Activated CD8-positive, alpha-beta memory T cell treated with anti-CD3 and anti-CD28 coated beads, Interleukin-2, amount 50 U/mL, for 48 hours (primary cell): Measurements from ENCODE around the gene ZHX3.

Experiments used
- DNase-seq: peaks from one replicate; pipeline ENCODE4 v3.0.0-alpha.2; 2020

Gene ZHX3

DNA sequence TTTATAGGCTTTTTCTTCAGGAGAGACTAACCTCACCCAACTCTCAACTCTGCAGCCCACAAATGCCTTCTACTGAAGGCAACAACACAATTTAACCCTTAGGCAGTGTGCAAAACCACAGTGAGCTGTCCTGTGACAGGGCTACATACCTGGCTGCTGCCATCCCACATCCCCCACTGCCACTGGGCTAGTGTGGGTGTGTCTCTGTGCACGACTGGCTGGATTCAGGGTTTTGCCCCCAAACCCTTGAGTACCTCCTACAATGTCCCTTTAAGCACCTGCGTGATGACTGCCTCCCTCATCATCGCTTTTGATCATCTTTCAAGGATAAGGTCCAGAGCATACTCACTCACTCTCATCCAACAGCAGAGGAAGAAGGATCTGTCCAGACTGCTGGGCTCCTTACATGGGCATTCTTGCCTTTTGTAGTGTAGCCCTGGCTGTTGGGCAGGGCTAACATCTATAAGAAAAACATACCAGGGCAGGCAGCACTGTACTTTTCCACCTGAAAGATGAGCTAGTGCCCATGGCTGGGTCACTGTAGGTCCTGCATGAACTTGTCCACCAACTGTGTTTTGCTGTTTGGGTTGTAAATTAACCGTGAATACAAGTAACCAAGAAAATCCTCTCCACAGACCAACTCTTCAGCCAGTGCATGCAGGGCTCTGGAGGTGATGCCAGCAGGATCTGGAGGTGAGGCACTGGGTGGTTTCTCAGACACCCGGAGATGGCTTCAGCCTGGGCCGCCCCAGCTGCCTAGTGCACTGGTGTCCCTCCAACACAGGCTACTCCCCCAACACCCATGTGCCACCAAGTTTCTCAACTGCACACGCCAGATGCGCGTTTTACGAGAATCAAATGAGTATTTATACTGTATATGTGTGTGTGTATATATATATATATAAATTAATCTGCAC, 135.0 kb downstream of the ZHX3 start:
- peak; percentile 47 for DNase-seq

DNA sequence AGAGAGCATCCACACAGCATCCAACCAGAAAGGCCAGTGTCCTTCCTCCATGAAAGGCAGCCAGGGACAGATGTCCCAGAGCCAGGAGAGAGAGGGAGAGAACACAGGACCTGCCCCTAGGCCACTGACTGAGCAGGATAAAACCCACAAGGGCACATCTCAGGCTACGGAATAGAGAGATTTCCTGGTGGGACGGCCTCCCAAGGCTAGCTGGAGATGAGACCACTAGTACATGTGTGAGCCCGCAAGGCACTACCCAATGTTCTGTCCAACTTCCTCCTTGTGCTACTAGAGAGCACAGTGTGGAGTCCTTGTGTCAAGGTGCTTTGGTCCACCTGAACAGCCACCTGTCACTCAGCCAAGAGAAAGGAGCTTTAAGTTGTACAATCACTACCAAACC, 136.0 kb downstream of the ZHX3 start:
- DNase-seq: no peak

DNA sequence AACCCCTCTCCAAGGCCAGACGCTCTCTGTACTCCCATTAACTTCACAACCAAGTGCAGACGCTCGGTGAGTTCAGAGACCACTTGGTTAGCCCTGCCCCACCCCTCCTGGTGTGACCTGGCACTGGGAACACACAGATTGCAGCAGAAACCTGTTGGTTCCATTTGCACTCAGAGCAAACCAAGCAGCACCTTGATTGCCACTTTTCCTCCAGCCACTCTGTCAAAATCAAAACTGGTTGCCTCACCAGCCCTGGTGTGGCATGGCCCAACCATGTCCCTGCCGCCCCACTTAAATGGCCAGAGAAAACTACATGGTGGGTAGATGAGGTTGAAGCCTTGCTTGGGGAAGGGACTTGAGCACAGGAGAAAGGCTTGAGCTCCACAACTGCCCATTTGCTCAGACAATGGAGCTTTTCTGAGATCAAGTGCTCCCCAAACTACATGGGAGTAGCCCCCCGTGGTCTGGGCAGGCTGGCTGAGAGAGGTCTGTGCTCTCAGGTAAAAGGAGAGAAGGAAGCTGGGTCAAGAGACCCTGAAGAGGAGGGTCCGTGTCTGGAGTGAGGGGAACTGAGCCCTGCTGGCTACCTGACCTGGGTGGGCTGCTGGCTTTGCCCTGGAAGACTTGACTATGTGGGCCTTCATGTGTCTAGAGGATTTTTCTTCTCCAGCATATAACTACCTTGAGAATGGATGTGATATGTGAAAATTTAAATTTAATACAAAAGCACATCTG, 136.8 kb downstream of the ZHX3 start:
- DNase-seq: peak; percentile 46

DNA sequence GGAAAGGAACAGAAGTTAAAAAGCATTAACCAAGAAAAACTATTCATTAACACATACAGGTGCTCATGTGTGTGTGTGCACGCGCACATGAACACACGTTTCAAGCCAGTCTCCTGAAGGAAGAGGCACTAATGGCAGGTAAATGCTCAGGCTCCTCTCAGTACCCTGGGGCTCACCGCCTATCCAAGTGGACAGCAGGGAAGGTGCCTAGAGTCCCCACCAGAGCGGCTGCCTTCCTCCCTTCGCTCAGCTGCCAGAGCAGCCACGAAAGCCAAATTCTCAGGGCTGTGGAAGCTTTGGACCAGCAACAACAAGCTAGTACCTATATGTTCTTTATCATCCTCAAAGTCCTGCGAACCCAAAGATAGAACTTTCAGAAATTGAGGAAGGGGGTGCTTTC, 137.6 kb downstream of the ZHX3 start:
- peak; percentile 47 for DNase-seq

DNA sequence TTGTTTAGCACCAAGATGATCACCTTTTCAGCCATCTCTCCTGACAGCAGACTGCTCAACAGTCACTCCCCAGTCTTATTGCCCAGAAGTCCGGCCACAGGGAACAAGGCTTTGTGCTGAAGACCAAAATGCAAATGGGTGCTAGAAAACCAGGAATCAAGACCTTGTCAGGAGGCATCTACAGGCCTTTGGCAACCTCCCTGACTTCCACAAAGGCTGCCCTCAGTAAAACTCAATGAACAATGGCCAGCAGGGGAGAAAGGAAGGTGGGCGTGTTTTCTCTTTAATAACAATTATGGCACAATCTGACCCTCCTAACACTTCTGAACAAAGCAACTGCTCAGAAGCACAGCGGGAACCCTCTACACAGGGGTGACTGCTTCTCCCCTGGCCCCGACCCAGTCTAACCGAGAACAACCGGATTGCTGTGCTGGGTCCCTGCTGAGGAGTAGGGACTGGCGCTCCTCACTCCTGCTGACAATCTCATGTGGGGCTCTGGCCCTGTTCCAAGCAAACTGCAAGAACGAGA, 138.6 kb downstream of the ZHX3 start:
- DNase-seq: peak; percentile 47

DNA sequence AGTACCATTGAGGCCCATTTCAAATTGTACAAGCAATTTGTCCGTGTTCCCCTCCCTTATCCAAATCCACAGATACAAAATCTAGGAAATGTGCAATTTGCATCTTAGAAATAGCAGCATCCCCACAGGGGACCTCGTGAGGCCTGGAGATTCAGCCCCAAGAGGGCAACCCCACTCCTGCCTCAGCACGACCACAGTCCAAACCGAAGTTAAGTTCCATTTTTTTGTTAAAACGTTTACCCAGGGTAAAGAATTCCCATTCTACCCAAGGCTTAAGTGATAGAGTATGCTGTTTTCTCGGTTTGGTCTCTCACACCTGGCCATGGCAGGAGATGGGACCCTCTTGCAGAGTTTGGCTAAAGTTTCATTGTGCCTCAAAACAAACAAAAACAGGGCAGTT, 139.0 kb downstream of the ZHX3 start:
- DNase-seq: no peak

DNA sequence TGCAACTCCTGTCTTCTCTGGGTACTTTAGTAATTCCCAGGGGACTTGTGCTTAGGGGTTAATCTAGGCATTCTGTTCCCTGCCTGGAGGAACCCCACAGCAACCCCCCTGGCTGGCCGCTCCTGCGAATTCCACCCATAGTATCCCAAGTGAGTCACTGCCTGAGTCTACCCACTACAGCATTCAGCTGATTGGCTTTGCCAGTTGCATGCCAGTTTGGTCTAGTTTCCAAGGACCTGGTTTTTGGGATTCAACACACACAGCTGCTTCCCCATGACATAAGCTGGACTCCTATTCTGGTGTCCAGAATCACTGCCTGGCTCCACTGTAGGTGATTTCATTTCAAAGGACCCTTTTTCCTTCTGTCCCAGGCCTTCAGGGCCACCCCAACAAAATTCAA, 139.9 kb downstream of the ZHX3 start:
- DNase-seq: no peak

DNA sequence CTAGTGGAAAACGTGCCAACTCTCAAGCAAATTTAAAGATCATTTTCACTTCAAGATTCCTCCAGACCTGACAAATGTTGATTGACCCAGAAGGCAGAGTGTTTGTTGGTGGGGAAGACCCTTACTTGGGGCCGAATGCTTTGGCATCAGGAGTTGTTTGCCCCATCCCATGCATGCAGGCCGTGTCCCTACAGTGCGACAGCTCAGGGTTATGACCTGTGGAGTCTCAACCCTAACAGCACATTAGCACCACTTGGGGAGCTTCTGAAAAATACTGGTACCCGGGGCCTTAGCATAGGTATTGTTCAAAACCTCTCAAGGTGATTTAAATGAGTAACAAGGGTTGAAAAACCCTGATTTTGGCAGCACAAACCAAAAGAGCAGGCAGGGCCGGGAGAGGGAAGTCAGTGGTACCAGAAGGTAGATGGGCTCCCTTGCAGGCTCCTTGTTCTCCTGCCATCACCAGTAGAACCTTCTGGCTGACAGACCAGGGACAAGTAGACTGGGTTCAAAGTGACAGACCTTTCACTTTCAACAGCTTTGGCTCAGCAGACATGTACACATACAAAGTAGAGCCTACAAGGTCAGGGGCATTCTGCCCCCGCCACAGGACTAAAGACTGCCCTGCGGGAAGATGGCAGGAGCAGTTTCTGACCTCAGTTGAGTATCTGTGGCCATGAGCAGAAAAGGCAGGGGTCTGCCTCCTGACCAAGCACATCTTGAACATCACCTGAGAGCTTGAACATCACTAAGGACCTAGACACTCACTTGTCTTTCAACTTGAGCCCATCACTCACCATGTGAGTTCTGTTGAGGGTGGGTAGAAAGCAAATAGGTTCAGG, 140.6 kb downstream of the ZHX3 start:
- peak; percentile 47 for DNase-seq

DNA sequence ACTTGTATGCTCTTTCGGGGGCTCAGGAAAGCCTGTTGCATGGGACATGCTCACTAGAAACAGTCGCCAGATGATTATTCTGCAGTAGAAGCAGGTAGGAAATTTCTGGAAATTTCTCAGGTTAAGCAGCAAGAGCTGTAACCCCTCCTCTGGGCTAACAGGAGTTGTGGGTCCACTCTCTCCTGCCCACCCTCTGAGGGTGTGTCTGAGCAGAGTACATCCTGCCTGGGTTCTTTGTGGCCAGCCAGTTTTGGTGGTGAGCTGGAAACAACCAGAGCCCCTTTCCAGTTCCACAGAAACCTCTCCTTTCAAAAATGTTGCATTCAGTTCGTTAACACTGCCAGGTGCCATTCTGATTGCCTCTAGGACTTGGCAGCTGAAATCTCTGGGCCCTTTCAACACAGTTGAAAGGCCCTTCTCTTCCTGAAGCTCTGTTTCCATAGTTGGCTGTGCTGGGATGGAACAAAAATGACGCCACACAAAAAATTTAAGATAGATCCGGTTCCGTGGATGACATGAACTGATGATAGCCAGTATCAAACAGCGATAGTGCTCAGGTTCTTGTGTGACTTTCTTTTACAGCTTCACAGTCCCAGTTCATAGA, 141.7 kb downstream of the ZHX3 start:
- DNase-seq: no peak

DNA sequence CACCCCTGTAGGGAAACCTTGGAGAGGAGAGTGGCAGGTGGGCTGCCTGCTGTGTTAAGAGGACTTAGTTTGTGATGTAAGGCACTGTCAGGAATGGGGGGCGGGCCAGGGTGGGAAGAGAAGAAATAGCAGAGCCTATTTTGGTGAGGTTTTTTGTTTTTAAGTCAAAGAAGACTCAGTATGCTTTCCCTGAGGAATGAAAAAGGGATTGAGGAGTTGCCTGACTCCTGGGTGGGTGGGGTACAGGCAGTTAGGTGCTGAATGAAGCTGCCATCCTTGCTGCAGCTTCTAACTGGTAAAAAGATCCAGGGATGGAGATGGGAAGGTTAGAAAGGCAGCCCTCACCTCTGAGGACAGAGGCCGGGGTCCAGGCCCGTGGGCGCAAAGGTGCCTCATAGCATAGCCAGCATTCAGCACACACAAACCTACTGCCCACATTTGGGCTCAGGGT, 142.3 kb downstream of the ZHX3 start:
- DNase-seq: no peak

DNA sequence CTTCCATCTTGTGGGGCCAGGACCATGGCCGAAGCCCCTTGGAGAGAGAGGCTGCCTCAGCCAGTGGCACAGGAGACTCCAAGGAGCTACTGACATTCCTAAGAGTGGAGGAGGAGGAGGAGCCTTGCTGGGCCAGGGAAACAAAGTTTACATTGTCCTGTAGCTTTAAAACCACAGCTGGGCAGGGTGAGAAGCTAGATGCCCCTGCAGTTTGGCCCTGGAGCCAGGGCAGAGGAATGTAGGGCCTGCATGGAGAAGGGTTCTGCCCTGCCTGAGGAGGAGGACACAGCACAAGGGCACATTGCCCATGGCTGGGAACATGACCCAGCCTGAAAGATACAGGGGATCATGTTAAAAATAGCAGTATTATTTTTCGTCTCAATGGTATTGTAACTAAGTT, 142.7 kb downstream of the ZHX3 start:
- no peak for DNase-seq

DNA sequence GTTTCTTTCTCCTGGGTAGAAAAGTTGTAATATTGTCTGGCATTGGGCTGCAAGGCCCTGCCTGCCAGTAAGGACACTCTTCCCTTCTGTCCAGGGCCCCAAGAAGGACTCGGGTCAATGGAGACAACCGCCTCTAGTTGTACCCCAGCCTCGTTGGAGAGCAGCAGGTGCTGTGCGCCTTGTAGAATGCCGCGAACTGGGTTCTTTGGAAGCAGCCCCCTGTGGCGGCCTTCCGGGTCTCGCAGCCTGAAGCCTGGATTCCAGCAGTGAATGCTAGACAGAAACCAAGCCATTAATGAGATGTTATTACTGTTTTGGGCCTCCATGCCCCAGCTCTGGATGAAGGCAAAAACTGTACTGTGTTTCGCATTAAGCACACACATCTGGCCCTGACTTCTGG, 143.2 kb downstream of the ZHX3 start:
- no peak for DNase-seq

DNA sequence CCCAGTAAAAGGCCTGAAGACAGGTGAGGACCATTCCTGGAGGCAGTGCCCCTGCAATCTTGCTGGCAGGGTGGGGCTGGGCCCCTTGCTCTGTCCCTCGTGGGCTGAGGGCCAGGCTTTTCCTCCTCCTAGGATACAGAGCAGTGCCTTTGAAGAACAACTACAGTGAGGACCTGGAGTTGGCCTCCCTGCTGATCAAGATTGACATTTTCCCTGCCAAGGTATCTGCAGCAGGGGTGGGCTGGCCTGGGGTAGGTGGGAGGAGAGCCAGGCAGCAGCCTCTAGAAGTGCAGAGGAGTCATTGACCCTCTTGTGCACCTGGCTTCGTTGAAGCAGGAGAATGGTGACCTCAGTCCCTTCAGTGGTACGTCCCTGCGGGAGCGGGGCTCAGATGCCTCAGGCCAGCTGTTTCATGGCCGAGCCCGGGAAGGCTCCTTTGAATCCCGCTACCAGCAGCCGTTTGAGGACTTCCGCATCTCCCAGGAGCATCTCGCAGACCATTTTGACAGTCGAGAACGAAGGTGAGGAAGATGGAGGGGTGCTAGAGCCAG, 143.7 kb downstream of the ZHX3 start:
- DNase-seq: no peak

DNA sequence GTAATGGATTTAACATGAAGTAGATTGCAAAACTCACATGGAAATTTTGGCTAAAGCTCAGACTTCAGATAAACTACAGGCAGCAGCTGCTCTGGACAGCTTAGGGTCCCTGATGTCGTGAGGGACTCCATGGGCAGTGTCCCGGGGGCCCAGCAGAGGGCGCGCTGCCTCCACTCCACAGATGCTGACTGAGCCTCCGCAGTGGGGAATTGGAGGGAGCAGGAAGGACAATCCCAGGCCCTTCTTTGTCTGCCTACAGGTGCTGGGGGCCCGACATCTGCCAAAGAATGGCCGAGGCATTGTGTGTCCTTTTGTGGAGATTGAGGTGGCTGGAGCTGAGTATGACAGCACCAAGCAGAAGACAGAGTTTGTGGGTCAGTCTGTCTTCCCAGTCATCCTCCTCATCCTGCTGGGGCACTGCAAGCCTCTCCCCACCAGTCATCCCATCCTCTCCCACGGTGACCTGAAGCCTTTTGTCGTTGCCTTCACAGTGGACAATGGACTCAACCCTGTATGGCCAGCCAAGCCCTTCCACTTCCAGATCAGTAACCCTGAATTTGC, 144.3 kb downstream of the ZHX3 start:
- DNase-seq: peak; percentile 85

DNA sequence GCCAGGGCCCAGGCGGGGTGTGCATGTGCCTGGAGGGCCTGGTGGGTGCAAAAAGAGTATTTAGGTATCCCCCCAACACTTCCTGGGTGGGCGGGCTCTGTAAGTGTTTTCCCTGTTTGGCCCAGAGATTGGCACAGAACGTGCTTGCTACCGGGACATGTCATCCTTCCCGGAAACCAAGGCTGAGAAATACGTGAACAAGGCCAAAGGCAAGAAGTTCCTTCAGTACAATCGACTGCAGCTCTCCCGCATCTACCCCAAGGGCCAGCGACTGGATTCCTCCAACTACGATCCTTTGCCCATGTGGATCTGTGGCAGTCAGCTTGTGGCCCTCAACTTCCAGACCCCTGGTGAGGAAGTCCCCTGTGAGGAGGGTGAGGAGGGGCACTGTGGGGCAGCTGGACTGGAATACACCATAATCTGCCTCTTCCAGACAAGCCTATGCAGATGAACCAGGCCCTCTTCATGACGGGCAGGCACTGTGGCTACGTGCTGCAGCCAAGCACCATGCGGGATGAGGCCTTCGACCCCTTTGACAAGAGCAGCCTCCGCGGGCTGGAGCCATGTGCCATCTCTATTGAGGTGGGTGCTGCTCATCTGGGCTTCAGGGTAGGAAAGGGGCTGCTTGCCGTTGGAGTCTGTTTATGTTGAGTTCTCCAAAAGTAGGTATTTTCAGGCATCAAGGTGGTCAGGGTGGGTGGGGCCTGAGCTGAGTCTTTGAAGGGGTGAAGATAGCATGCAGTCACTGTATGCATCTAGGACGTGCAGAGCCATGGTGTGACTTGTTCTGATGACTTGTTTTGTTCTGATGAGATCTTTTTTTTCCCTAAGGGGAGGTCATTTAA, 145.0 kb downstream of the ZHX3 start:
- DNase-seq: peak; percentile 51

DNA sequence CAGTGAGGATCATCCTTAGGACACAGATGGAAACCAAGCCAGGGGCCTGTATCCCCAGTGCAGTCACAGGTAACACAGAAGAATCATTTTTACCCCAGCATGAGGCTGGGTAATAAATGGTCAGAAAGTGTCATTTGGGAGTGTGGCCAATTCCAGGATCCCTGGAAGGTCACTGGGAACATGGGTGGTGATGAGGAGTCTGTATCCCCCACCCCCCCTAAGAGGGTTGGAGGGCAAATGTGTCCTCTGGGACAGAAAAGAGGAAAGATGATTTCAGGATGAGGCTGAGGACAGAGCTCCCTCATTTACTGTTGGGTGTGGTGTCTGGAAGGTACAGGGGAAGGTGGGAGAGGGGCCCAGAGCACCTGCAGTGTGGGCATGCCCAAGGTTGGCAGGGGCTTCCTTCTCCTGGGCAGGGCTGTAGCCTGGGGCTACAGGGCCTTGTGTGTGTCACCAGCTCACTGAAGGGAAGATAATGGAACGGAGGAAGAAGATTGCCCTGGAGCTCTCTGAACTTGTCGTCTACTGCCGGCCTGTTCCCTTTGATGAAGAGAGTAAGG, 145.7 kb downstream of the ZHX3 start:
- peak; percentile 45 for DNase-seq

DNA sequence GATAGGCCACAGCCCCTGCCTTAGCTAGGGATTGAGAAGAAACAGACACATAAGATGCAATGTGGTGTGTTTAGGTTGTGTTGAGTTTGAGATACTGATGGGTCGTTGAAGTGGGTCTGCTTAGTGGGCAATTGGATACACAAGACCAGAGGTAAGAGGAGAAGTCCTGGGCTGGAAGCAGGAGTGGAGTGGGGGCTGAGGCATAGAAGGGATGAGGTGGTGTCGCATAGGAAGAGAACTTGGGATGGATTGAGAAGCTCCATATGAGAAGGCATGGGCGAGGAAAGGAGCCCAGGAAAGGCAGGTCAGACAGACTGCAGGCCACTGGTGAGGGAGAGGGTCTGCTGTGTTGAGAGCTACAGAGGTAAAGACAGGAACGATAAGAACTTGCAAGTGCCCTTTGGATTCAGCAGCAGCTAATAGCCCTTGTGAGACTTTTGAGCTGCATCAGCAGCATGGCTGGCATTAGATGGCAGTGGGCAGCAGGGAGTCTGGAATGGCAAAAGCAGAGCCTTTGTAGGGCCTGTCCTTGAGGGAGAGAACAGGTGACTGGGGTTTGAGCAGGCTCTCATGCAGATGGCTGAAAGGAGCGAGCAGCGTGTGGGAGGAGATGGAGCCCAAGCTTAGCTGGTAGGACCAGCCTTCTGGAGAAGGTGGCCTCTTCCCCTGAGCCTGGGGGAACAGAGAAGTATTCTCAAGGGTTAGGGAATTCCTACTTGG, 147.0 kb downstream of the ZHX3 start:
- peak; percentile 48 for DNase-seq

DNA sequence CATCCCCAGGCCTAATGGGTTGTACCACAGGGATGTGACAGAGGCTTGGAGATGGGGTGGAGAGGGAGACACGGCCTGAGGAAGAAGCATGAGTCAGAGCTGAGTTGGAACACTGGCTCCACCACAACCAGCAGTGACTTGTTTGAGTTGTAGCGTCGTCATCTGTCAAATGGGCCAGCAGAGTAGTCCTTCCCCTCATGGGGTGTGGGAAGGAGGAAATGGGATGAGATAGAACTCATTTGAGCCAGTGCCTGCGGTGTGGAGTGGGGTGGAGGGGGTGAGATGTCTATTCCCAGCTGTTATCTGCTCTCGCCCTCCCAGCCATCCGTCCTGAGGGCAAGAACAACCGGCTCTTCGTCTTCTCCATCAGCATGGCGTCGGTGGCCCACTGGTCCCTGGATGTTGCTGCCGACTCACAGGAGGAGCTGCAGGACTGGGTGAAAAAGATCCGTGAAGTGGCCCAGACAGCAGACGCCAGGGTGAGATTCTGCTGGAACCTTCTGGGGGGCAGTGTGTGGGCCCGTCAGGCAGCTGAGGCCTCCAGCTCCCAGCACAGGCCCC, 147.7 kb downstream of the ZHX3 start:
- peak; percentile 51 for DNase-seq

DNA sequence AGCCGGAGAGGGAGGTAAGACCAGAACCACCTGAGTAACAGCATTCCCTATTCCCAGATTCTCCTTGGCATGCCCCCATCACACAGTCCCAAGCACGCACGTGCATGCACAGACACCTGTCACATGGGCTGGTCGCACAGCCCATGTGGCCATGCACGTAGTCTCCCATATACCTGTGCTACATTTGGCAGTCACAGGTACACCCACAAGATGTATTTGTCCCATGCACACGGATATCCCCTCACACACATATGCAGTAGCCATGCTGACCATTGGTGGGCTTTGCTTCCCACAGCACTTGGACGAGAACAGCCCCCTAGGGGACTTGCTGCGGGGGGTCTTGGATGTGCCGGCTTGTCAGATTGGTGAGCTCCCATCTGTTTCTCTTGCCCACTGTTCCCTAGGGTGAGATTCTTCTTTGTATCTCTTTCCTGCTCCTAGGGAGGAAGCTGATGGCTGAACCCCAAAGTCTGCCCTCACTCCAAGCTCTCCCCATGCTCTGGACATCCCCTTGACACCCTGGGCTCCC, 148.3 kb downstream of the ZHX3 start:
- peak; percentile 41 for DNase-seq
